ENCODE measurements around the gene OCEL1. TPM values are rescaled to one million over a fixed set of nuclear protein-coding genes. Genes with fewer than 3 reads are reported as not detected.
"Not testable (repeated sequence)": the region's sequence is repeated elsewhere in the genome, so short reads cannot be mapped to it uniquely, and the experiment has no call there.

The OCEL1 gene
- total RNA-seq, 2 donors from 2014 or later, result 12.4 to 13.3 TPM

GRCh38 chr19:17266975-17267788 lies 41.2 kb downstream of the OCEL1 start, which contains the start of gene BABAM1:
TSS of gene BABAM1 (plus strand) at chr19:17267443. CDS start at chr19:17268807, 1,364 bp downstream.
- peak within 1 kb of the TSS; percentile 78 for H3K4me3 ChIP-seq
- TF ChIP-seq, protein P1, sequence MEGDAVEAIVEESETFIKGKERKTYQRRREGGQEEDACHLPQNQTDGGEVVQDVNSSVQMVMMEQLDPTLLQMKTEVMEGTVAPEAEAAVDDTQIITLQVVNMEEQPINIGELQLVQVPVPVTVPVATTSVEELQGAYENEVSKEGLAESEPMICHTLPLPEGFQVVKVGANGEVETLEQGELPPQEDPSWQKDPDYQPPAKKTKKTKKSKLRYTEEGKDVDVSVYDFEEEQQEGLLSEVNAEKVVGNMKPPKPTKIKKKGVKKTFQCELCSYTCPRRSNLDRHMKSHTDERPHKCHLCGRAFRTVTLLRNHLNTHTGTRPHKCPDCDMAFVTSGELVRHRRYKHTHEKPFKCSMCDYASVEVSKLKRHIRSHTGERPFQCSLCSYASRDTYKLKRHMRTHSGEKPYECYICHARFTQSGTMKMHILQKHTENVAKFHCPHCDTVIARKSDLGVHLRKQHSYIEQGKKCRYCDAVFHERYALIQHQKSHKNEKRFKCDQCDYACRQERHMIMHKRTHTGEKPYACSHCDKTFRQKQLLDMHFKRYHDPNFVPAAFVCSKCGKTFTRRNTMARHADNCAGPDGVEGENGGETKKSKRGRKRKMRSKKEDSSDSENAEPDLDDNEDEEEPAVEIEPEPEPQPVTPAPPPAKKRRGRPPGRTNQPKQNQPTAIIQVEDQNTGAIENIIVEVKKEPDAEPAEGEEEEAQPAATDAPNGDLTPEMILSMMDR (IDR thresholded peaks at IDR 0.05), result no peak
- H3K36me3 ChIP-seq, result peaks cover 26% of the 10 kb centered on the region
- peaks cover 6 to 8% of the 10 kb centered on the region in 2 donors for H3K4me1 ChIP-seq (ENCODE audit: control insufficient read depth in 1 of 2, low read depth in 2 of 2)
- H3K27me3 ChIP-seq (replicated peaks; ENCODE audit: insufficient read depth), result no peaks in the 10 kb centered on the region
- H3K27ac ChIP-seq, result peak within 1 kb of the TSS; percentile 51 to 65
- no peaks in the 10 kb centered on the region for H3K9me3 ChIP-seq
- ATAC-seq (ENCODE audit: insufficient number of reproducible peaks, low FRiP score, low read depth) (peak; percentile 98), DNase-seq (ENCODE audit: low spot score) (peak; percentile 97)

DNA sequence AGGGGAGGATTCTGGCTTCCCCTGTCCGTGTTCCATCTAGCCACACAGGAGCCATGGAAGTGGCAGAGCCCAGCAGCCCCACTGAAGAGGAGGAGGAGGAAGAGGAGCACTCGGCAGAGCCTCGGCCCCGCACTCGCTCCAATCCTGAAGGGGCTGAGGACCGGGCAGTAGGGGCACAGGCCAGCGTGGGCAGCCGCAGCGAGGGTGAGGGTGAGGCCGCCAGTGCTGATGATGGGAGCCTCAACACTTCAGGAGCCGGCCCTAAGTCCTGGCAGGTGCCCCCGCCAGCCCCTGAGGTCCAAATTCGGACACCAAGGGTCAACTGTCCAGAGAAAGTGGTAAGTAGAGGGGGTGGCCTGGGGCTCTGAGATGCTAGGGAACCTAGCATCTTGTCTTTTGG lies 42.7 kb downstream of the OCEL1 start:
- H3K27me3 ChIP-seq (replicated peaks; ENCODE audit: insufficient read depth), result no peaks in the 10 kb centered on the region
- TF ChIP-seq, protein P1 (IDR thresholded peaks at IDR 0.05), result no peak
- H3K36me3 ChIP-seq, result peaks cover 37% of the 10 kb centered on the region
- H3K27ac ChIP-seq, result no peak overlapping the region
- H3K4me1 ChIP-seq (ENCODE audit: control insufficient read depth in 1 of 2, low read depth in 2 of 2), result peaks cover 6 to 8% of the 10 kb centered on the region in 2 donors
- no peak for ATAC-seq (ENCODE audit: insufficient number of reproducible peaks, low FRiP score, low read depth)
- no peak for DNase-seq (ENCODE audit: low spot score)
- H3K9me3 ChIP-seq, result no peaks in the 10 kb centered on the region
- H3K4me3 ChIP-seq, result no peak overlapping the region

GRCh38 chr19:17274892-17275291 lies 48.9 kb downstream of the OCEL1 start:
- not testable (repeated sequence) for H3K4me3 ChIP-seq; H3K27ac ChIP-seq; DNase-seq (ENCODE audit: low spot score); H3K27me3 ChIP-seq (replicated peaks; ENCODE audit: insufficient read depth); ATAC-seq (ENCODE audit: insufficient number of reproducible peaks, low FRiP score, low read depth); H3K9me3 ChIP-seq; H3K4me1 ChIP-seq (ENCODE audit: control insufficient read depth in 1 of 2, low read depth in 2 of 2)
- peaks cover 67% of the 10 kb centered on the region for H3K36me3 ChIP-seq

- TF ChIP-seq, protein P1 (IDR thresholded peaks at IDR 0.05), result no peak
- Histone ChIP-seq H3K27me3 (replicated peaks; ENCODE audit: insufficient read depth) (no peaks in the 10 kb centered on the region), H3K4me3 (no peak overlapping the region), H3K9me3 (no peaks in the 10 kb centered on the region), H3K27ac (no peak overlapping the region), H3K4me1 (ENCODE audit: control insufficient read depth in 1 of 2, low read depth in 2 of 2) (no peaks in the 10 kb centered on the region), H3K36me3 (peaks cover 60% of the 10 kb centered on the region)
- DNase-seq (ENCODE audit: low spot score) (no peak), ATAC-seq (ENCODE audit: insufficient number of reproducible peaks, low FRiP score, low read depth) (no peak)
These were observed 49.6 kb downstream of the OCEL1 start for GRCh38 chr19:17275441-17276175.

Other genes with a start within 250 kb of the OCEL1 start
- gene CPAMD8, start 199.4 kb upstream of the OCEL1 start, total RNA-seq, result 10 to 100 TPM; 27.3 to 36.4 TPM
- 10 to 100 TPM in 1 of 2 donors, 1 to 10 TPM in 1; 2.2 to 11.3 TPM for gene HAUS8, start 150.8 kb upstream of the OCEL1 start, total RNA-seq
- gene MYO9B, start 150.4 kb upstream of the OCEL1 start, total RNA-seq, result 100 to 1,000 TPM; 229 to 257 TPM
- gene USE1, start 10.9 kb upstream of the OCEL1 start, total RNA-seq, result 10 to 100 TPM; 11.5 to 13.7 TPM
- 10 to 100 TPM; 42.0 to 68.1 TPM for gene NR2F6, start 19.7 kb downstream of the OCEL1 start, total RNA-seq
- 1 to 10 TPM; 3.5 to 4.0 TPM for gene USHBP1, start 38.5 kb downstream of the OCEL1 start, total RNA-seq
- gene BABAM1, start 41.2 kb downstream of the OCEL1 start, total RNA-seq, result 10 to 100 TPM; 55.2 to 87.2 TPM
- 1 to 10 TPM in 1 of 2 donors, not detected in 1; 1.2 TPM for gene ANKLE1, start 55.7 kb downstream of the OCEL1 start, total RNA-seq
- 10 to 100 TPM in 1 of 2 donors, 1 to 10 TPM in 1; 9.8 to 24.0 TPM for gene ABHD8, start 77.2 kb downstream of the OCEL1 start, total RNA-seq
- 100 to 1,000 TPM; 132 to 140 TPM for gene MRPL34, start 79.6 kb downstream of the OCEL1 start, total RNA-seq
- gene DDA1, start 83.3 kb downstream of the OCEL1 start, total RNA-seq, result 10 to 100 TPM in 1 of 2 donors, 1 to 10 TPM in 1; 8.9 to 13.5 TPM
- gene ANO8, start 108.6 kb downstream of the OCEL1 start, total RNA-seq, result 10 to 100 TPM in 1 of 2 donors, 1 to 10 TPM in 1; 9.5 to 13.4 TPM
- 10 to 100 TPM; 20.7 to 72.5 TPM for gene GTPBP3, start 111.3 kb downstream of the OCEL1 start, total RNA-seq
- 100 to 1,000 TPM; 120 to 126 TPM for gene PLVAP, start 151.1 kb downstream of the OCEL1 start, total RNA-seq
- gene CCDC194, start 168.0 kb downstream of the OCEL1 start, total RNA-seq, result not detected
- 100 to 1,000 TPM; 113 to 144 TPM for gene BST2, start 179.4 kb downstream of the OCEL1 start, total RNA-seq
- 100 to 1,000 TPM in 1 of 2 donors, 10 to 100 TPM in 1; 25.3 to 103 TPM for gene MVB12A, start 193.8 kb downstream of the OCEL1 start, total RNA-seq
- gene TMEM221, start 222.4 kb downstream of the OCEL1 start, total RNA-seq, result not detected
- gene NXNL1, start 234.7 kb downstream of the OCEL1 start, total RNA-seq, result not detected
- 10 to 100 TPM; 29.1 to 36.4 TPM for gene SLC27A1, start 244.3 kb downstream of the OCEL1 start, total RNA-seq

Measured in thoracic aorta (tissue), 2 donors.